HG03280 (cell line): ENCODE results near the gene TMSB10.
"Not testable (repeated sequence)": the region's sequence is repeated elsewhere in the genome, so short reads cannot be mapped to it uniquely, and the experiment has no call there.

Experiments used
- ATAC-seq: cut with Tn5 transposase; IDR thresholded peaks from one replicate; pipeline ENCODE4 v1.9.1; 2021; ENCODE audit warnings: mild to moderate bottlenecking, moderate library complexity; ENCODE audit not compliant: unreplicated experiment

TMSB10 gene

DNA sequence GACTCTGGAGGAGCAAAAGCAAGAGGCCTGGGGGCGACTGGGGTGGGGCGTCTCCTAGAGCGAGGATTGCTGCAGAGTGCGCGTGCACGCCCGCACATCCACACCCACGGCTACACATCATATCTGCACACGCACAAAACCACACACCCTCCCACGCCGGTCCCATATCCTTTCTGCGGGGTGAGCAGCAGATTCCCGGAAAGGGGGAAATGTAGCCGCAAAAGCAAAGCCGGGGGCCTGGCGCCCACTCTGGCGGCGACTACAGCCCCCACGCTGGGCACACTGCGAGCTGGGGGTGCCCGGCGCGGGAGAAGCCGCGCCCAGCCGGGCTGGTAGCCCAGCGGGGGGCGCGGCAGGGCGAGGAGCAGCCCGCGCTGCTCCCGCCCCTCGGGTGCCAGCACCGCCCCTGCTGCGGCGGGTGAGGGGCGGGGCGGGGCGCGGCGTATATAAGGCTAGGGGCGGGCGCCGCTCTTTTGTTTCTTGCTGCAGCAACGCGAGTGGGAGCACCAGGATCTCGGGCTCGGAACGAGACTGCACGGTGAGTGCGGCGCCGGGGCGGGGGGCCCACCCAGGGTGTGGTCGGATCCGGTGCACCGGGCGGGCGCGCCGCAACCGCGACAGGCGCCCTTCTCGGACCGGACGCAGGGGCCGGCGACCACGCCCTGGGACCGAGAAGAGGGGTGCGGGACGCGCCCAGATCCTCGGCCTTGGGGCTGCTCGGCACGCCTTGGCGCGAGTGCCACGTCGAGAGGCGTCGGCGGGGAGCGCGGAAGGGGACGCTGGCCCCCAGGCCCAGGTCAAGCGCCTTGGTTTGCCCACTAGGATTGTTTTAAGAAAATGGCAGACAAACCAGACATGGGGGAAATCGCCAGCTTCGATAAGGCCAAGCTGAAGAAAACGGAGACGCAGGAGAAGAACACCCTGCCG lies at the start of gene TMSB10:
TSS of gene TMSB10 (plus strand) at position 476 of the 927 bp plus-strand sequence.
- ATAC-seq: peak; percentile 79

GRCh38 chr2:84855731-84856130 lies 49.7 kb upstream of the TMSB10 start:
- no peak for ATAC-seq

- ATAC-seq: no peak
Observed at GRCh38 chr2:84856787-84857186, 48.7 kb upstream of the TMSB10 start.

GRCh38 chr2:84857566-84857965 lies 47.9 kb upstream of the TMSB10 start:
- ATAC-seq: no peak

DNA sequence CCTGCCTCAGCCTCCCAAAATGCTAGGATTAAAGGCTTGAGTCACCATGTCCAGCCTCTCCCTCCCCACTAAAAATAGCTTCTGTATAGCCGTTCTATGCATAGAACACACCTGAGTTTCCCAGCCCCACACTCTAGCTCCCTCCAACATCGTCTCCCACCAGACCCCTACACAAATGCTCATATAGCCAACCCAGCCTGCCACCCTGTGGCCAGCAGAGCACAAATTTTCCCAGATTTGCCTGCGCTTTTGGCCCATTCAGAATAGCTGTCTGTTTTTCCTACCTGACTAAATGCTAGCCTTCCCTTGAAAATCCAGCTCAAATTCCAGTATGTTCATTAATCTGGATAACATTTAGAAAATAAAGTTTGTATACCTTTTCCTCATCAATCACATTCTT lies 47.3 kb upstream of the TMSB10 start:
- ATAC-seq: no peak

DNA sequence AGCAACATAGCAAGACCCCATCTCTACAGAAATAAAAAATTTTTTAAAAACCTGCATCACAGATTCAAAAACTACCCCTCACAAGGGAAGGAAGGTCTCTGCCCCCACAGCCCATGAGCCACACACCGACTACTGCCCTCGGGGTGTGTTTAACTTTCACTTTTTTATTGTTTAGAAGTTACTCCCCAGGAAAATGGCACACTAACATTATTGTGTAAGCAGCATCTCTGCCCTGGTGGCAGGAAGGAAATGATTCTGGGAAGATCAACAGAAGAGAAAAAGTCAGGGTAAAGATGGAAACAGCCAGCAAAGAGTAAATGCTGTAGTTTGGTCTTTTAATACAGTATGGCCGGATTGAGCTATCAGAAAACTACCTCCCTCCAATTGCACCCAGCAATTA lies 46.5 kb upstream of the TMSB10 start:
- no peak for ATAC-seq

DNA sequence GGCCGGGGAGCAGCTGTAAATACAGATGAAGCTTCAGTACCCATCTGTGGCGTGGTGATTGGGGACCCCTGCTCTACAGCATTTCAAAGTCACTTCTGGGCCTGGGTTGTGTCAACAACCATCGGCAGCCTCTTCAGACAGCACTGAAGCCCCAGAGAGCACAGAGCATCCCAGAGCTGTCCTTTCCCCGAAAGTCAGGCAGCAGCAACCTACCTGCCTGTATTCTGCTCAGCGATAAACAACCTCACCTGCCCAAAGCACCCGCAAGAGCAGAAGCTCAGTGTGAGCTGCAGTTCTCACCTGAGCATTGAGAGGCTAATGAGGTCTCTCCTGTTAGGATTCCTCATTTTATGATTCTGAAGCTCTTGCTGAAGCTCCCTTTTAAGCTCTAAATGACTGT lies 43.9 kb upstream of the TMSB10 start:
- ATAC-seq: no peak

DNA sequence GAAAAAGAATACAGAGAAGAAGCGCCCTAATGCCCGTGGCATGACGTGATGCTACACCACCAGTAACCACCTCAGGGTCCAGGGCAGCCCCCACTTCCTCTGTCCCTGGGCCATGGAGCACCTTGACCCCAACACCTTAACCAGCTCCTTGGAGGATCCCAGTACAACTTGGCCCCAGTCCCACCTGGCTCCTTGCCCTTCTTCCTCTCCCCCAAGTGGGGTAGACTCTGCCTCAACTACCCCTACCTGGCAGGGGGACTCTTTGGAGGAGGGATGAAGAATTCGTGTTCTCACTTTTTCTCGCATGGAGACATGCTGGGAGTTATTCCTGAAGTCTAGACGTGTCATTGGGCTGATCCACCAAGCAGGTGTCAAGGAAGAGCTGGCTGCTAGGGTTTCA lies 43.5 kb upstream of the TMSB10 start:
- ATAC-seq: no peak

- ATAC-seq: no peak
Observed at GRCh38 chr2:84865181-84865783, 40.2 kb upstream of the TMSB10 start.

DNA sequence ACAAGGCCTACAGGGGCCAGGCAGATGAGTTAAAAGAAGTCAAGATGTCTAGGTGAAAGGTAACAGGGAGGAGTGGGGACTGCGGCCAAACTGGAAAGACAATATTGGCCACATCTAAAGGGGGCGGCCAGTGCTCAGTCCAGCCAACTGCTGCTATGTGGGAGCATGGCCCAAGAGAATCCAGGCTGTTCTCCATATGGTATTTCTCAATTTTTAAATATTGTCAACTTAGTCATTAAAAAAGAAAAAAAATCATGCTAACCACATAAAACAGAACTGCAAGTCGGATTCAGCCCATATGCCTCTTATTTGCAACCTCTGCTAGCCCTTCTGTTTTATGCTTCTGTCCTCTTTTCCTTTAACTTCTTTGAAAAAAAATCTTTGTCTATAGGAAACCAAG lies 39.3 kb upstream of the TMSB10 start:
- no peak for ATAC-seq

DNA sequence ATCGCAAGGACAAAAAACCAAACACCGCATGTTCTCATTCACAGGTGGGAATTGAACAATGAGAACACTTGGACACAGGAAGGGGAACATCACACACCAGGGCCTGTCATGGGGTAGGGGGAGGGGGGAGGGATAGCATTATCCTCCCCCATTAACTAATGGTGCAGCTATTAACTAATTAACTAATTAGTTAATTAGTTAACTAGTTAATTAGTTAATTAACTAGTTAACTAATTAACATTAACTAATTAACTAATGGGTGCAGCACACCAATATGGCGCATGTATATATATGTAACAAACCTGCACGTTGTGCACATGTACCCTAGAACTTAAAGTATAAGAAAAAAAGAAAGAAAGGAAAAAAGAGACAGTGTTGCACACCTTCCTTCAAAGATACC lies 37.1 kb upstream of the TMSB10 start:
- ATAC-seq: not testable (repeated sequence)

GRCh38 chr2:84870306-84870705 lies 35.1 kb upstream of the TMSB10 start:
- no peak for ATAC-seq

- ATAC-seq: not testable (repeated sequence)
Observed at GRCh38 chr2:84872691-84873090, 32.8 kb upstream of the TMSB10 start.

DNA sequence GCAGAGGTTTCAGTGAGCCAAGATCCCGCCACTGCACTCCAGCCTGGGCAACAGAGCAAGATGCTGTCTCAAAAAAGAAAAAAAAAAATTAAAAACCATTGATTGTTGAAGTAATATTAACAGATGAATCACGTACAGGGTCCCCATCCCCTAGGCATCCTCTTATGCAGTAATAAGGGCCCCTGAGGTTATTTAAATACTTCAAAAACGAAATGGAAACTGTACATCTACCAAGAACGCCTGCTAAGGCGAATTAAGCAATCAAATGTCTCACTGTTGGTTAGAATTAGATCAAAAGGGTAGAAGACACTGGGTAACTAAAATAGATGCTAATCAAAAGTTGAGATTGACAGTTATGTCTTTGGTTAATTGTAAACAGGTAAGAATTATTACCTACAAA lies 32.1 kb upstream of the TMSB10 start:
- ATAC-seq: no peak

- no peak for ATAC-seq
Observed at GRCh38 chr2:84874381-84875212, 30.9 kb upstream of the TMSB10 start.

DNA sequence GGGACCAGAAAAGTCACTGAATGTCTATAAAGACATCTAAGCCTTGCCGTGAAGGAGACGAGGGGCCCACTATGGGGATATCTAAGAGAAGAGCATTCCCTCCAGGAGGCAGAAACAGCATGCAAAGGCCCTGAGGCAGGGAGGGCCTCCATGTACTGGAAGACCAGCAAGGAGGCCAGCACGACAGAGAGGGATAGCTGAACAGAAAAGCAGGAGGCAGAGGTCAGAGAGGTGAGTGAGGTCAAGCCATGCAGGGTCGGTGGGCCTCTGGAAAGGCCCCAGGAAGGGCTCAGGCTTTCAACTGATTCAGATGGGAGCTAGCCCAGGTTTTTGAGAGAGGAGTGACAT lies 30.3 kb upstream of the TMSB10 start:
- no peak for ATAC-seq

- not testable (repeated sequence) for ATAC-seq
Observed at GRCh38 chr2:84875619-84876018, 29.8 kb upstream of the TMSB10 start.

DNA sequence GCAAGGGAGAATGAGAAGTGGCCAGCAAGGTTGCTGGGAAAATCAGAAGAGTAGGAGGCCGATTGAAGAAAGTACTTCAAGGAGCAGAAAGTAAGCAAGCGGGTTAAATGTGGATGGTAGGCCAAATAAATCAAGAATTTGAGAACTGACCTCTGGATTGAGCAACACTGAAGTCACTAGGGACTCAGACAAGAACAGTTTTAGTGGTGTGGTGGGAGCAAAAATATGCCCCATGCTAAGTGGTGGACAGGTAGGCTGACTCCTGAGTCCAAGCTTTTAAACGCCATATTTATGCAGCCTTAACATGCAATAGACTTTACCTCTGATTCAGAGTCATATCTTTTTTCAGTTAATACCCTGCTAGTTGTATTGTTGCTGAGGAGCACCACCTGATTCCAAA lies 29.1 kb upstream of the TMSB10 start:
- ATAC-seq: no peak

- no peak for ATAC-seq
Observed at GRCh38 chr2:84878459-84878858, 27.0 kb upstream of the TMSB10 start.

DNA sequence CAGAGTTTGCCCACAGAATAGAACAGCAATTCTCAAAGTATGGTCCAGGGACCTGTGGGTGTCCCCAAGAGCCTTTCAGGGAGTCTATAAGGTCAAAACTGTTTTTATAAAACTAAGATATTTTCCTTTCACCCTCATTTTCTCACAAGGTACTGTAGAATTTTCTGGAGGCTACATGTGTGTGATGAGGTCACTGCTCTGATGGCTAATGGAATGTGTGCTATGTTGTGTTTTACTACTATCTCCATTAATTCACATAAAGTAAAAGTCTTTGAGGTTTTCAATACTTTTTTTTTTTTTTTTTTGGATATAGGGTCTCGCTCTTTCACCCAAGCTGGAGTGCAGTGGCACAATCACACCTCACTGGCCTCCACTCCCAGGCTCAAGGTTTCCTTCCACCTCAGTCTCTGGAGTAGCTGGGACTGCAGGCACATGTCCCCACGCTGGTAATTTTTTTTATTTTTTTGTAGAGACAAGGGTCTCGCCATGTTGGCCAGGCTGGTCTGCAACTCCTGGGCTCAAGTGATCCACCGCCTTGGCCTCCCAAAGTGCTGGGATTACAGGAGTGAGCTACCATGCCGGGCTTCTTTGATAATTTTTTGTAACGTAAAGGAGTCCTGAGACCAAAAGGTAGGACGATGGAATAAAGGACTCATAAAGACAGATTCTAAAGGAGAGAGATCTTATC lies 26.4 kb upstream of the TMSB10 start:
- ATAC-seq: no peak
